ENCODE results near the gene TCEA3. TPM values are rescaled to one million over a fixed set of nuclear protein-coding genes. Genes with fewer than 3 reads are reported as not detected.

The TCEA3 gene
- total RNA-seq, 4 donors from 2014 or later = 16.7 to 24.1 (median 20.9) TPM

DNA sequence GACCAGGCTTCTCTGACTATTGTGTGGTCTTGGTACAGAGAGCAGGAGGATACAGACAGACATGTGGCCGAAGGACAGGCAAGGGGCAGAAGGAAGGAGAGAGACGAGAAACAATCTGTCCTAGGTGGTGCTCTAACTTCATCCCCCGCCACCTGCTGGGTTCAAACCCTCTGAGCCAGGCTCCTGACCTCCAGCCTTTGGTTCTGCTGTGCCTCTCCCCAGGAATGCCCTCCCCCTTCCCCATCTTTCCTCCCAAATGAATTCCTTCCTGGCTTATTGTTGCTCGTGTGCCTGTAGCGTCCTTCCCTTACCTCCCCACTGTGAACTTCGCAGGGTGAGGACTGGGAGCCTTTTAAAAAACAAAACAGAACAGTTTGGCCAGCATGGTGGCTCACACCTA is 5.4 kb downstream of the TCEA3 start:
- TF ChIP-seq, protein P1, sequence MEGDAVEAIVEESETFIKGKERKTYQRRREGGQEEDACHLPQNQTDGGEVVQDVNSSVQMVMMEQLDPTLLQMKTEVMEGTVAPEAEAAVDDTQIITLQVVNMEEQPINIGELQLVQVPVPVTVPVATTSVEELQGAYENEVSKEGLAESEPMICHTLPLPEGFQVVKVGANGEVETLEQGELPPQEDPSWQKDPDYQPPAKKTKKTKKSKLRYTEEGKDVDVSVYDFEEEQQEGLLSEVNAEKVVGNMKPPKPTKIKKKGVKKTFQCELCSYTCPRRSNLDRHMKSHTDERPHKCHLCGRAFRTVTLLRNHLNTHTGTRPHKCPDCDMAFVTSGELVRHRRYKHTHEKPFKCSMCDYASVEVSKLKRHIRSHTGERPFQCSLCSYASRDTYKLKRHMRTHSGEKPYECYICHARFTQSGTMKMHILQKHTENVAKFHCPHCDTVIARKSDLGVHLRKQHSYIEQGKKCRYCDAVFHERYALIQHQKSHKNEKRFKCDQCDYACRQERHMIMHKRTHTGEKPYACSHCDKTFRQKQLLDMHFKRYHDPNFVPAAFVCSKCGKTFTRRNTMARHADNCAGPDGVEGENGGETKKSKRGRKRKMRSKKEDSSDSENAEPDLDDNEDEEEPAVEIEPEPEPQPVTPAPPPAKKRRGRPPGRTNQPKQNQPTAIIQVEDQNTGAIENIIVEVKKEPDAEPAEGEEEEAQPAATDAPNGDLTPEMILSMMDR (IDR thresholded peaks at IDR 0.05) = no peak
- TF ChIP-seq POLR2AphosphoS5 (IDR thresholded peaks at IDR 0.05) (no peak), EP300 (IDR thresholded peaks at IDR 0.05) (no peak), POLR2A (IDR thresholded peaks at IDR 0.05; ENCODE audit: low read depth) (no peak)
- H3K27me3 ChIP-seq = no peaks in the 10 kb centered on the region
- intact Hi-C loops (cut with DNase I) = no loop called here
- peaks cover 30 to 49% (median 42%) of the 10 kb centered on the region in 4 donors for H3K4me1 ChIP-seq
- WGBS = 76% methylated on average over 6 of the region's 6 CpGs
- no peaks in the 10 kb centered on the region for H3K9me3 ChIP-seq
- peak overlapping the region in 1 of 4 donors; percentile 12 for H3K27ac ChIP-seq (replicated peaks in 1 of 4)
- H3K4me3 ChIP-seq = no peak overlapping the region
- H3K36me3 ChIP-seq = peaks cover 0 to 28% (median 12%) of the 10 kb centered on the region in 4 donors
- DNase-seq (ENCODE audit: extremely low spot score) = no peak

GRCh38 chr1:23417570-23417969 is 7.0 kb downstream of the TCEA3 start:
- Histone ChIP-seq H3K36me3 (peaks cover 0 to 35% (median 12%) of the 10 kb centered on the region in 4 donors), H3K27me3 (no peaks in the 10 kb centered on the region), H3K4me1 (peaks cover 13 to 33% (median 27%) of the 10 kb centered on the region in 4 donors), H3K9me3 (no peaks in the 10 kb centered on the region), H3K27ac (replicated peaks in 1 of 4) (no peak overlapping the region), H3K4me3 (no peak overlapping the region)
- TF ChIP-seq EP300 (IDR thresholded peaks at IDR 0.05) (no peak), POLR2A (IDR thresholded peaks at IDR 0.05; ENCODE audit: low read depth) (no peak)
- intact Hi-C loops (cut with DNase I) = no loop called here
- WGBS = 39% methylated on average over 2 of the region's 3 CpGs
- DNase-seq (ENCODE audit: extremely low spot score) = no peak

DNA sequence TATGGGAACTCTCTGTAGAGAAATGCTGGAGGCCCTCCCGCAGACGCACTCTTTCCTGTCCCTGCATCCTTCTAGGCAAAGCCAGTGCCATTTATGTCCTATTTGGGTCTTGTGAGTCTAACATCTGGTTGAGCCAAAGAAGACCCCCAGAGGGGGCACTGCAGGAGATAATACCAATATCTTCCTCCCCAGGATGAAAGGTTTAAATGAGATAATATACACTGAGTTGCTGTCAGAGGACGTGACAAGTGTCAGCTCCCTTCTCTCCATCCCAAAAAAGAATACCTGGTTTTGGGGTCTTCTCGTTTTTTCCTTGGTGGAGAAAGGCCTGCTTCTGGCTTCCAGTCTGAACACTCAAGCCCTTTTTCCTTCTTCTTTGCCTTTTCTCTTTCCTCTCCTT is 7.6 kb downstream of the TCEA3 start:
- TF ChIP-seq POLR2AphosphoS5 (IDR thresholded peaks at IDR 0.05) (no peak), POLR2A (IDR thresholded peaks at IDR 0.05; ENCODE audit: low read depth) (no peak), EP300 (IDR thresholded peaks at IDR 0.05) (no peak)
- TF ChIP-seq, protein P1 (IDR thresholded peaks at IDR 0.05) = no peak
- Histone ChIP-seq H3K36me3 (peaks cover 0 to 35% (median 12%) of the 10 kb centered on the region in 4 donors), H3K27me3 (no peaks in the 10 kb centered on the region), H3K9me3 (no peaks in the 10 kb centered on the region), H3K27ac (replicated peaks in 1 of 4) (no peak overlapping the region), H3K4me3 (no peak overlapping the region), H3K4me1 (peaks cover 12 to 28% (median 22%) of the 10 kb centered on the region in 4 donors)
- intact Hi-C loops (cut with DNase I) = no loop called here
- WGBS = 72% methylated on average over 4 of the region's 4 CpGs
- DNase-seq (ENCODE audit: extremely low spot score) = no peak

- Histone ChIP-seq H3K36me3 (peaks cover 0 to 32% (median 3%) of the 10 kb centered on the region in 4 donors), H3K9me3 (no peaks in the 10 kb centered on the region), H3K4me3 (no peak overlapping the region), H3K27me3 (no peaks in the 10 kb centered on the region), H3K4me1 (peaks cover 20 to 26% (median 21%) of the 10 kb centered on the region in 4 donors), H3K27ac (replicated peaks in 1 of 4) (peak overlapping the region in 2 of 4 donors; percentile 9 to 34)
- WGBS = 80% methylated on average over 7 of the region's 7 CpGs
- intact Hi-C loops (cut with DNase I) = no loop called here
- no peak for DNase-seq (ENCODE audit: extremely low spot score)
- TF ChIP-seq EP300 (IDR thresholded peaks at IDR 0.05) = no peak
- TF ChIP-seq, protein P1 (IDR thresholded peaks at IDR 0.05) = no peak
- no peak for TF ChIP-seq POLR2AphosphoS5 (IDR thresholded peaks at IDR 0.05)
- TF ChIP-seq POLR2A (IDR thresholded peaks at IDR 0.05; ENCODE audit: low read depth) = no peak
Measured at GRCh38 chr1:23408797-23409290, 15.7 kb downstream of the TCEA3 start.

- DNase-seq (ENCODE audit: extremely low spot score) = no peak
- Histone ChIP-seq H3K36me3 (peaks cover 0 to 35% (median 3%) of the 10 kb centered on the region in 4 donors), H3K9me3 (no peaks in the 10 kb centered on the region), H3K4me1 (peaks cover 31 to 42% (median 38%) of the 10 kb centered on the region in 4 donors), H3K27ac (replicated peaks in 1 of 4) (no peak overlapping the region), H3K27me3 (no peaks in the 10 kb centered on the region), H3K4me3 (no peak overlapping the region)
- WGBS = 91% methylated on average over 8 of the region's 8 CpGs
- intact Hi-C loops (cut with DNase I) = no loop called here
- TF ChIP-seq, protein P1 (IDR thresholded peaks at IDR 0.05) = no peak
- TF ChIP-seq POLR2A (IDR thresholded peaks at IDR 0.05; ENCODE audit: low read depth) (no peak), EP300 (IDR thresholded peaks at IDR 0.05) (no peak), POLR2AphosphoS5 (IDR thresholded peaks at IDR 0.05) (no peak)
Measured at GRCh38 chr1:23407016-23407630, 17.4 kb downstream of the TCEA3 start.

Data from esophagus muscularis mucosa (tissue), 4 donors.